KOPT-K1 (cell line): ENCODE measurements around the gene CDK14.

Experiments used
- H3K27ac ChIP-seq: fragments of 200-600 bp; sonication (generic); 2 replicates; pipeline ENCODE4 v1.5.1; 2016; ENCODE audit warnings: antibody characterized with exemption, mild to moderate bottlenecking, low read depth, low read length; ENCODE audit not compliant: poor library complexity, severe bottlenecking
- H3K36me3 ChIP-seq: fragments of 200-600 bp; sonication (generic); 2 replicates; pipeline ENCODE4 v1.5.1; 2017; ENCODE audit warnings: antibody characterized with exemption, mild to moderate bottlenecking, low read length, moderate library complexity; ENCODE audit not compliant: insufficient read depth
- H3K9me3 ChIP-seq: fragments of 200-600 bp; sonication (generic); 2 replicates; pipeline ENCODE4 v1.5.1; 2017; ENCODE audit warnings: antibody characterized with exemption, low read length, mild to moderate bottlenecking; ENCODE audit not compliant: insufficient read depth, poor library complexity, severe bottlenecking

CDK14 gene

GRCh38 chr7:90988996-90989765, 393.1 kb downstream of the CDK14 start:
- no peaks in the 10 kb centered on the region for H3K9me3 ChIP-seq
- H3K27ac ChIP-seq = no peak overlapping the region
- H3K36me3 ChIP-seq = no peaks in the 10 kb centered on the region

GRCh38 chr7:90994121-90994520, 398.0 kb downstream of the CDK14 start:
- Histone ChIP-seq H3K36me3 (no peaks in the 10 kb centered on the region), H3K9me3 (no peaks in the 10 kb centered on the region), H3K27ac (no peak overlapping the region)

- Histone ChIP-seq H3K27ac (no peak overlapping the region), H3K9me3 (no peaks in the 10 kb centered on the region), H3K36me3 (no peaks in the 10 kb centered on the region)
These were observed 398.5 kb downstream of the CDK14 start for GRCh38 chr7:90994601-90995000.

GRCh38 chr7:90995996-90996395, 399.9 kb downstream of the CDK14 start:
- Histone ChIP-seq H3K27ac (no peak overlapping the region), H3K36me3 (no peaks in the 10 kb centered on the region)

DNA sequence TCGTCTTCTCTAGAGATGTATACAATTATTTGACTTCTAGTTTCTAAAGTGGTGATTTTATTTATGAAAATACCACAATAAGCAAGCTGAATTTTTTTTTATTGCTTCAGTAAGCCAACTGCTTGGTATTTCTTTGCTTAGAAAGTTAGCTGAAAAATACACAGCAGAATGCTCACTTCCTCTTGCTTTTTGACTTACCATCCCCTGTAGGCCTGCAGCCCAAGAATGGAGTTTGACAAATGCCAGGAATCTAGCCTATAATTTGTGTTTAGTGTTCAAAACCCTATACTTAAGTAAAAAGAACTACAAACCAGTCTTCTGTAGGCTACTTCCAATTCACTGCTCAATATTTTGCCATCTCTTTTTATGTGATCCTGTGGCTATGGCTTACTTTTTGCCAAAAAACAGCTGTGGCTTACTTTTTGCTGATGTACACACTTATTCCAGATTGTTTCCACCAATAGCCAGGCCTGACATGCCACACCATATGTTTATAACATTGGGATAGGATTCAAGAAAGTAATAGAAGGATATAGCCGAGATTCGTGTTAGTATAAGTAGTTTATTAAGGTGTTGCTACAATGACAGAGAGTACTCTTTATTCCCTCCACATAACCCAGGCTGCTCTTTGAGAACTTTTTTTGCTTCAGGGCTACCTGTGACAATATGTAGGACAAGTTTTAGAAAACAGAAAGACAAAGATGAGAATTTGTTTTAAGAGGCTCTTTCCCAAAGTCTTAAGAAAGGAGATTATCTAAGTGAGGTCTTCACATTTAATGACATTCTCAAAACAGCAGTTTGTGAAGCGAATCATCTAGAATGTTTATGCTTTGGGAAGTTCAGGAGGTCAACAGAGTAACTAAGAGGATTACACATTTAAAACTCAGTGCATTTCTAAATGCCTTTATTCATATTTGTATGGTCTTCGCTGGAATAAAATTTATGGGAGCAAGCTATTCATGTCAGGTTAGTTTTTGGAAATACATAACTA, 404.2 kb downstream of the CDK14 start:
- Histone ChIP-seq H3K9me3 (no peaks in the 10 kb centered on the region), H3K36me3 (no peaks in the 10 kb centered on the region), H3K27ac (no peak overlapping the region)

More at GRCh38 chr7:90995996-90996395, 399.9 kb downstream of the CDK14 start:
- no peaks in the 10 kb centered on the region for H3K9me3 ChIP-seq

GRCh38 chr7:91005024-91005423, 408.9 kb downstream of the CDK14 start:
- no peak overlapping the region for H3K27ac ChIP-seq
- H3K9me3 ChIP-seq = no peaks in the 10 kb centered on the region
- no peaks in the 10 kb centered on the region for H3K36me3 ChIP-seq

- Histone ChIP-seq H3K9me3 (no peaks in the 10 kb centered on the region), H3K27ac (no peak overlapping the region), H3K36me3 (no peaks in the 10 kb centered on the region)
These were observed 409.7 kb downstream of the CDK14 start for GRCh38 chr7:91005841-91006240.

DNA sequence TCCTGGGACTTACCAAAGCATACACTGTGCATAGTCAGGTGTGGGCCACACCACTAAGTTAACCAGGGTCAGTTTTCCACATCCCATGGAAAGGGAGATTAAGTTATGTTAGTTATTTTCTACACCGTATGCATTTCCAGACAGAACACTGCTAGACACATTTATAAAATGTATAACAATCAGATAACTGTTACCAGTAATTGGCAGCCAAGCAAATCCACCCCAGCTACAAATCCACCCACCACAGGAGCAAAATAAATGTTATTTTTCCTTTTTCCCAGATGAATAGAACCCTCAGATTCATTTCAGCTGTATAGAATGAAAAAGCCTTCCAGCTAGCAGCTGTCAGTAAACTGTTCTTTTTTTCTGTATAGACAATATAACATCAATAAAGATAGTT, 411.2 kb downstream of the CDK14 start:
- H3K27ac ChIP-seq = no peak overlapping the region
- no peaks in the 10 kb centered on the region for H3K9me3 ChIP-seq
- no peaks in the 10 kb centered on the region for H3K36me3 ChIP-seq

DNA sequence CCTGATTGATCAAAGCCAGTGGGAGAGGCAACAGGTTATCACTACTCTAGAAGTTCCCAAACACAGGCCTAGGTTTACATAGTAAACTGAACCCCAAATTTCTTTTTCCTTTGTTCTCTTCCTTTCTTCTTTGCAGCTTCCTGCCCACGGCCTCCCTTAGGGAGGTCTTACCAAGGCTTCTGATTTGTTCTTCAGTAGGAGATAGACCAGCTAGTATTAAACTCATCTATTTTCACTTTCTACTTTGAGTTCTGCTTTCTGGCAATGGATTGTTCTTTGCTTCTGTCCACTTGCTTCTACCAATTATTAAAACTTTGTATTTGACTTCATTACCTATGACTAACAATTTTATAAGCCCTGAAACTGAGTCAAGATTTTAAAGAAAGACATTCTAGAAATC, 417.0 kb downstream of the CDK14 start:
- no peaks in the 10 kb centered on the region for H3K9me3 ChIP-seq
- H3K27ac ChIP-seq = no peak overlapping the region
- H3K36me3 ChIP-seq = no peaks in the 10 kb centered on the region

DNA sequence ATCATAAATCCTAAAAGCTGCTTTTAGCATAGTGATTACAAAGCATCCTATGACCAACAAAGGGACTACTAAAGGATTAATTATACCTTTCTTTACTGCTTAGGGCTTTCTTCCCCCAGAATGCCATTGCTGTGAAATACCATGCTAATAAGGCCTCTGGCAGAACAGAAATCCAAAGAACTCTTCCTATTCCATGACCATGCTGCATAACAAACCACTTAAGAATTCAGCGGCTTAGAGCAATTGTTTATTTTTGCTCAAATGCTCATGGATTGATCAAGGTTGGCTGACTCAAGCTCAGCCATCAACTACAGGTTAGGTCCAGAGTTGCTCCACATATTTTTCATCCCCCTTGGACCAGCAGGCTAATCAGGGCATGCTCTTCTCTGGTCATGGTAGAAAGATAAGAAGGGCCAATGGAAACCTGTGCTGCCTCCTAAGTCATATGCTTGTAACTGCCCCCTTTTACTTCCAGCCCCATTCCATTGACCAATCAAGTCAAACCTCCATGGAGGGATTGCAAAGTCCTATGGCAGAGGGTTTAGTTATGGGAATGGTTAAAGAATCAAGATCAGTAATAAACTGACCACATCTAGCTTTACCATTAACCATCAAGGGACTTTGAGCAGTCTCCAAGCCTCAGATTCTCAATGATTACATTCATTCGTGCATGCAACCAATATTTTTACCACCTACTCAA, 423.7 kb downstream of the CDK14 start:
- Histone ChIP-seq H3K36me3 (no peaks in the 10 kb centered on the region), H3K27ac (no peak overlapping the region), H3K9me3 (no peaks in the 10 kb centered on the region)

GRCh38 chr7:91020636-91021385, 424.7 kb downstream of the CDK14 start:
- H3K36me3 ChIP-seq = no peaks in the 10 kb centered on the region
- no peak overlapping the region for H3K27ac ChIP-seq
- H3K9me3 ChIP-seq = no peaks in the 10 kb centered on the region

- no peaks in the 10 kb centered on the region for H3K9me3 ChIP-seq
These were observed 425.8 kb downstream of the CDK14 start for GRCh38 chr7:91021956-91022355.

GRCh38 chr7:91025906-91026390, 429.8 kb downstream of the CDK14 start:
- Histone ChIP-seq H3K36me3 (no peaks in the 10 kb centered on the region), H3K9me3 (no peaks in the 10 kb centered on the region), H3K27ac (no peak overlapping the region)

More at GRCh38 chr7:91021956-91022355, 425.8 kb downstream of the CDK14 start:
- no peak overlapping the region for H3K27ac ChIP-seq
- no peaks in the 10 kb centered on the region for H3K36me3 ChIP-seq

DNA sequence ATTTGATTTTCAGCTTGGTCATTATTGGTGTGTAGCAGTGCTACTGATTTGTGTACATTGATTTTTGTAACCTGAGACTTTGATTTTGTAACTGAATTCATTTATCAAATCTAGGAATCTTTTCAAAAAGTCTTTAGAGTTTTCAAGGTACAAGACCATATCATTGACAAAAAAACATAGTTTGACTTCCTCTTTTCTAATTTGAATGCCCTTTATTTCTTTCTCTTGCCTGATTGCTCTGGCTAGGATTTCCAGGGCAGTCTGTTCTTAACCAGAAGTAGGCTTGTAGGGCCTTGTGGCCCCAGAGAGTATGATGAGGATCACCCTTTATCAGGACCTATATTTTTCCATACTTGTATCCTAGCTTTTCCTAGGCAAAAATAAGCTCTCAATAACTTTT, 433.6 kb downstream of the CDK14 start:
- no peaks in the 10 kb centered on the region for H3K36me3 ChIP-seq
- H3K27ac ChIP-seq = no peak overlapping the region
- no peaks in the 10 kb centered on the region for H3K9me3 ChIP-seq
